ENCODE results near the gene ANKRD44. TPM values are rescaled to one million over a fixed set of nuclear protein-coding genes. Genes with fewer than 3 reads are reported as not detected.

The ANKRD44 gene
- total RNA-seq, 1 donor from 2014 or later: 4.0 TPM

DNA sequence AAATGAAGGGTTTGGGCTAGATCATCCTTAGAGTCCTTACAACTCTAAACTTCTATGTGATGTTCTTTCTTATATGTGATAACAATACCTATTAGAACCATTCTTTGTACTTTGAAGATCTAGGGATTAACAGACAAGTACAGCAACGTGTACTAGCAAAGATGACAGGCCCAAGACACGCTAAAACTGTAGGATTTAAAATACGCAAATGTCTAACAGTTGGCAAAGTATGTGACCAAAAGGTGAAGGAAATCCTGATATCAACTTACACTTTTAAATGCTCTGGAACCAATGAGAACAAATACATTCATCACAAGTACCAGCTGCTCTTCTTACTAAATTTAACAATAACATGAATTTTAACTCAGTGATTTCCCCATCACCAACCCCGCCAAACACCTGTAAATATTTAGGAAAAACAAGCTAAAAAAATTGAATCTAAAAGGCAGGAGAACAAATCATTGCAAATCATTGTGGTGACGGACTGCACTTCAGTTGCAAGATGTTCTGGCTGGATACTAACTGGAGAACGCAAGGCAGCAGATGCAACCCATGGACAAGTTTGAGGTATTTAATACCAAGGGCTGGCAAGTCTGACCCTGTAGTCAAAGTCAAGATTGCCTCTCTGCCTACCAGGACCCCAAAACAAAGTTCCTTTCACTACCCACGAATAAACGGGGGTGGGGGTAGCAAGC, 1.4 kb downstream of the ANKRD44 start:
- Mint-ChIP-seq H3K27ac (no peak overlapping the region), H3K36me3 (ENCODE audit: insufficient read depth) (no peaks in the 10 kb centered on the region), H3K4me1 (ENCODE audit: low read depth) (peaks cover 10% of the 10 kb centered on the region), H3K27me3 (peaks cover 24% of the 10 kb centered on the region), H3K4me3 (ENCODE audit: low read depth) (peak overlapping the region; percentile 92), H3K9me3 (ENCODE audit: low read depth) (no peaks in the 10 kb centered on the region)
- no peak for DNase-seq (ENCODE audit: low spot score, unreplicated experiment)
- TF ChIP-seq, protein P1, sequence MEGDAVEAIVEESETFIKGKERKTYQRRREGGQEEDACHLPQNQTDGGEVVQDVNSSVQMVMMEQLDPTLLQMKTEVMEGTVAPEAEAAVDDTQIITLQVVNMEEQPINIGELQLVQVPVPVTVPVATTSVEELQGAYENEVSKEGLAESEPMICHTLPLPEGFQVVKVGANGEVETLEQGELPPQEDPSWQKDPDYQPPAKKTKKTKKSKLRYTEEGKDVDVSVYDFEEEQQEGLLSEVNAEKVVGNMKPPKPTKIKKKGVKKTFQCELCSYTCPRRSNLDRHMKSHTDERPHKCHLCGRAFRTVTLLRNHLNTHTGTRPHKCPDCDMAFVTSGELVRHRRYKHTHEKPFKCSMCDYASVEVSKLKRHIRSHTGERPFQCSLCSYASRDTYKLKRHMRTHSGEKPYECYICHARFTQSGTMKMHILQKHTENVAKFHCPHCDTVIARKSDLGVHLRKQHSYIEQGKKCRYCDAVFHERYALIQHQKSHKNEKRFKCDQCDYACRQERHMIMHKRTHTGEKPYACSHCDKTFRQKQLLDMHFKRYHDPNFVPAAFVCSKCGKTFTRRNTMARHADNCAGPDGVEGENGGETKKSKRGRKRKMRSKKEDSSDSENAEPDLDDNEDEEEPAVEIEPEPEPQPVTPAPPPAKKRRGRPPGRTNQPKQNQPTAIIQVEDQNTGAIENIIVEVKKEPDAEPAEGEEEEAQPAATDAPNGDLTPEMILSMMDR (IDR thresholded peaks at IDR 0.05; ENCODE audit: unreplicated experiment): no peak

DNA sequence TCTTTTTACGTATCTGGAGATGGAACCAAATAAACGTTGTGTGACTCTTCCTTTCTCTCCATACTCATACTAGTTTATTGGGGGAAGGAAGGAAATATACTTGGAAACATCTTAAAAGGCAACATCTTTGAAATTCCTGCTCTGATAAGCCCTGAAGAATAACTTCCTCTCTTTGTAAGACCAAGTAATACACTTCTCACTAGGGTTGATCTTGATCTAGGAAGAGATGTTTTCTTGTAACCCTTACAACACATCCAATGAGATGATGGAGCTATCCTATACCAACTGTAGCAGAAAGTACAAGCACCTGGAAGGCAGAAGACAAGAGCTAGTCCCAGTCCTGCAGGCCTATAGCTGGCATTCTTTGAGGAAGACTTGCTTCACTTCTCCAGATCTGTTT, 2.0 kb downstream of the ANKRD44 start:
- H3K4me1 Mint-ChIP-seq (ENCODE audit: low read depth): peaks cover 10% of the 10 kb centered on the region
- TF ChIP-seq, protein P1 (IDR thresholded peaks at IDR 0.05; ENCODE audit: unreplicated experiment): no peak
- peaks cover 24% of the 10 kb centered on the region for H3K27me3 Mint-ChIP-seq
- H3K36me3 Mint-ChIP-seq (ENCODE audit: insufficient read depth): no peaks in the 10 kb centered on the region
- peak overlapping the region; percentile 92 for H3K4me3 Mint-ChIP-seq (ENCODE audit: low read depth)
- DNase-seq (ENCODE audit: low spot score, unreplicated experiment): no peak
- no peak overlapping the region for H3K27ac Mint-ChIP-seq
- H3K9me3 Mint-ChIP-seq (ENCODE audit: low read depth): no peaks in the 10 kb centered on the region

DNA sequence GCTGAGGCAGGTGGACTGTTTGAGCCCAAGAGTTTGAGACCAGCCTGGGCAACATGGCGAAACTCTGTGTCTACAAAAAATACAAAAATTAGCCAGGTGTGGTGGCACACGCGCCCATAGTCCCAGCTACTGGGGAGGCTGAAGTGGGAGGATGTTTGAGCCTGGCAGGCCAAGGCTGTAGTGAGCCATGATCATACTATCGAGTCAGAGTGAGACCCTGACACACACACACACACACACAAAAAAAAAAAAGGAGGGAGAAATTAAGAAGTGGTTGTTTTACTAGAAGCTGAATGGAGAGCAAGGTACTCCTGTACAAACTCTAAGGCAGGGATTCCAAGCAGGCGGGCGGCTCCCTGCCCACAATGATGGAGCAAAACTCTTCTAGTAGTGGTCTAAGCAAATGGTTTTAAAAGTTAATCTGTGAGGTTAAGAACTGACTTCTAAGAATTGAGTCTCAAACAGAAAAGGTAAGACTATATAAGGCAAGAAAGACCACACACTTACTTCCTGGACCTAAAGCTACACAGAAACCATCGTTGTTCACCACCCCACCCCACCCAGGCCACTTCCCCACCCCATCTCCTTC, 2.6 kb downstream of the ANKRD44 start:
- Mint-ChIP-seq H3K27ac (no peak overlapping the region), H3K36me3 (ENCODE audit: insufficient read depth) (no peaks in the 10 kb centered on the region), H3K27me3 (peaks cover 23% of the 10 kb centered on the region), H3K4me1 (ENCODE audit: low read depth) (peaks cover 10% of the 10 kb centered on the region), H3K9me3 (ENCODE audit: low read depth) (no peaks in the 10 kb centered on the region), H3K4me3 (ENCODE audit: low read depth) (no peak overlapping the region)
- DNase-seq (ENCODE audit: low spot score, unreplicated experiment): no peak
- TF ChIP-seq, protein P1 (IDR thresholded peaks at IDR 0.05; ENCODE audit: unreplicated experiment): no peak

DNA sequence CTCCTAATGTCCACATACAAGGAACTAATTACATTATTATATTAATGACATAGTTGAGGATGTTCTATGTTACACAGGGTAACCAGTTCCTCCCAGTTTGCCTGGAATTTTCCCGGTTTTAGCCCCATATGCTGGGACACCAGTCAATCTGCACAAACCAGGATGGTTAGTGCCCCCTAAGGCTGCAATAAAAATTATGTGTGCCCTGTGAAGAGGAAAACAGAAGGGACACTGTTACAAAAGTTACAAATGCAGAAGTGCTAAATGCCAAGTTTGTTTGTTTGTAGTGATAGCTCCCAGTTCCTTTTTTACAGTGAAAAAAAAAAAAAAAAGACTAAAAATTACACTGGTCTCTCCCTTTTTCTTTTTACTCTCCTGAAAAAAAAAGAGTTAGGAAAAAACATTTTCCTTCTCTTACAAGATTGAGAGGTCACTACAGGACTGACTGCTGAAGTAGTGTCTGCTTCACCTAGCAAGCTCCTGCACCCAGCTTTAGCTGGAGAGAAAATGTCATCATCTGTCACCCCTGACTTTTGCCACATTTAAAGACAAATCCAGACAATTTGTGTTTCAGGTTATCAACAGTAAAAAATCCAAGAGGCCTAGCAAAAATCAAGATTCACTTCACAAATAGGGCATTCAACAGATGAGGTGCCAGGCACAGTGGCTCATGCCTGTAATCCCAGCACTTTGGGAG, 3.2 kb downstream of the ANKRD44 start:
- Mint-ChIP-seq H3K27me3 (peaks cover 17% of the 10 kb centered on the region), H3K9me3 (ENCODE audit: low read depth) (no peaks in the 10 kb centered on the region), H3K36me3 (ENCODE audit: insufficient read depth) (no peaks in the 10 kb centered on the region), H3K4me1 (ENCODE audit: low read depth) (peaks cover 10% of the 10 kb centered on the region), H3K4me3 (ENCODE audit: low read depth) (no peak overlapping the region), H3K27ac (no peak overlapping the region)
- DNase-seq (ENCODE audit: low spot score, unreplicated experiment): no peak
- TF ChIP-seq, protein P1 (IDR thresholded peaks at IDR 0.05; ENCODE audit: unreplicated experiment): no peak

DNA sequence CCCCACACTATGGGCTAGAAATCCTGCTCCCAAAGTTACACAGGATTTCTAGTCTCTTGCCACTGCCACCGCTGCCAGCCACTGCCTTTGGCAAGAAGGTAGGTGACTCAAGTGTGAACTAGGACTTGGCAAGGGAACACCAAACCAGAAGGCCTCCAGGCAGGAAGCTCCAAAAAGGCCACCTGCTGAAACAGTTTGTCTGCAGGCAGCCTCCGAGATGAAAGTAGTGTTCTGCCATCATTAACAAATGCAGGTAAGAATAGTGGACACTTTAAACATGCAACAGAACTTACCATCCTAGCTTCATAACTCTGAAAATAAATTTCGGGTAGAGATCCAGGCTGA, 3.9 kb downstream of the ANKRD44 start:
- H3K27ac Mint-ChIP-seq: no peak overlapping the region
- no peaks in the 10 kb centered on the region for H3K36me3 Mint-ChIP-seq (ENCODE audit: insufficient read depth)
- DNase-seq (ENCODE audit: low spot score, unreplicated experiment): no peak
- peaks cover 16% of the 10 kb centered on the region for H3K27me3 Mint-ChIP-seq
- TF ChIP-seq, protein P1 (IDR thresholded peaks at IDR 0.05; ENCODE audit: unreplicated experiment): no peak
- no peaks in the 10 kb centered on the region for H3K9me3 Mint-ChIP-seq (ENCODE audit: low read depth)
- H3K4me1 Mint-ChIP-seq (ENCODE audit: low read depth): peaks cover 7% of the 10 kb centered on the region
- no peak overlapping the region for H3K4me3 Mint-ChIP-seq (ENCODE audit: low read depth)
